Prostate gland (tissue), 2 donors: ENCODE data around the gene HMGCL.

Source experiments
- POLR2A ChIP-seq: fragments of 450-650 bp; IDR thresholded peaks from one replicate; pipeline ENCODE4 v1.6.1; 2016; ENCODE audit warnings: antibody characterized with exemption, mild to moderate bottlenecking
- POLR2AphosphoS5 ChIP-seq: sonication (generic); formaldehyde crosslinking; IDR thresholded peaks from one replicate; pipeline ENCODE4 v1.6.1; 2017; ENCODE audit warnings: antibody characterized with exemption
- TF ChIP-seq, protein P1 (sequence below), 4 experiments: fragments of 200-600 bp in 2 of 4; fragments of 450-650 bp in 2 of 4; sonication (generic) in 2 of 4; IDR thresholded peaks; 1 replicate in 3 of 4; 2 replicates in 1 of 4; pipeline ENCODE4 v1.5.1; 2016 to 2019; ENCODE audit warnings: antibody characterized with exemption in 4 of 4, mild to moderate bottlenecking in 2 of 4, moderate library complexity in 2 of 4

GRCh38 chr1:23796466-23797271 is 28.6 kb downstream of the HMGCL start:
- TF ChIP-seq, protein P1, sequence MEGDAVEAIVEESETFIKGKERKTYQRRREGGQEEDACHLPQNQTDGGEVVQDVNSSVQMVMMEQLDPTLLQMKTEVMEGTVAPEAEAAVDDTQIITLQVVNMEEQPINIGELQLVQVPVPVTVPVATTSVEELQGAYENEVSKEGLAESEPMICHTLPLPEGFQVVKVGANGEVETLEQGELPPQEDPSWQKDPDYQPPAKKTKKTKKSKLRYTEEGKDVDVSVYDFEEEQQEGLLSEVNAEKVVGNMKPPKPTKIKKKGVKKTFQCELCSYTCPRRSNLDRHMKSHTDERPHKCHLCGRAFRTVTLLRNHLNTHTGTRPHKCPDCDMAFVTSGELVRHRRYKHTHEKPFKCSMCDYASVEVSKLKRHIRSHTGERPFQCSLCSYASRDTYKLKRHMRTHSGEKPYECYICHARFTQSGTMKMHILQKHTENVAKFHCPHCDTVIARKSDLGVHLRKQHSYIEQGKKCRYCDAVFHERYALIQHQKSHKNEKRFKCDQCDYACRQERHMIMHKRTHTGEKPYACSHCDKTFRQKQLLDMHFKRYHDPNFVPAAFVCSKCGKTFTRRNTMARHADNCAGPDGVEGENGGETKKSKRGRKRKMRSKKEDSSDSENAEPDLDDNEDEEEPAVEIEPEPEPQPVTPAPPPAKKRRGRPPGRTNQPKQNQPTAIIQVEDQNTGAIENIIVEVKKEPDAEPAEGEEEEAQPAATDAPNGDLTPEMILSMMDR (IDR thresholded peaks at IDR 0.05): no peak
- TF ChIP-seq POLR2A (no peak), POLR2AphosphoS5 (peak; percentile 30)
